Stimulated activated CD4-positive, alpha-beta T cell treated with anti-CD3 and anti-CD28 coated beads, Interleukin-12 subunit alpha, Interleukin-12 subunit beta, amount 100 ng/mL, for 4 hours (primary cell): ENCODE data around the gene ZNF280C.
A peak's percentile ranks its signal among the peaks of the same experiment; 100 is the strongest.
"Not testable (repeated sequence)": the region's sequence is repeated elsewhere in the genome, so short reads cannot be mapped to it uniquely, and the experiment has no call there.

Source experiments
- DNase-seq: peaks from one replicate; pipeline ENCODE4 v3.0.0-alpha.2; 2020

ZNF280C gene, protein sequence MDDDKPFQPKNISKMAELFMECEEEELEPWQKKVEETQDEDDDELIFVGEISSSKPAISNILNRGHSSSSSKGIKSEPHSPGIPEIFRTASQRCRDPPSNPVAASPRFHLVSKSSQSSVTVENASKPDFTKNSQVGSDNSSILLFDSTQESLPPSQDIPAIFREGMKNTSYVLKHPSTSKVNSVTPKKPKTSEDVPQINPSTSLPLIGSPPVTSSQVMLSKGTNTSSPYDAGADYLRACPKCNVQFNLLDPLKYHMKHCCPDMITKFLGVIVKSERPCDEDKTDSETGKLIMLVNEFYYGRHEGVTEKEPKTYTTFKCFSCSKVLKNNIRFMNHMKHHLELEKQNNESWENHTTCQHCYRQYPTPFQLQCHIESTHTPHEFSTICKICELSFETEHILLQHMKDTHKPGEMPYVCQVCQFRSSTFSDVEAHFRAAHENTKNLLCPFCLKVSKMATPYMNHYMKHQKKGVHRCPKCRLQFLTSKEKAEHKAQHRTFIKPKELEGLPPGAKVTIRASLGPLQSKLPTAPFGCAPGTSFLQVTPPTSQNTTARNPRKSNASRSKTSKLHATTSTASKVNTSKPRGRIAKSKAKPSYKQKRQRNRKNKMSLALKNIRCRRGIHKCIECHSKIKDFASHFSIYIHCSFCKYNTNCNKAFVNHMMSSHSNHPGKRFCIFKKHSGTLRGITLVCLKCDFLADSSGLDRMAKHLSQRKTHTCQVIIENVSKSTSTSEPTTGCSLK

DNA sequence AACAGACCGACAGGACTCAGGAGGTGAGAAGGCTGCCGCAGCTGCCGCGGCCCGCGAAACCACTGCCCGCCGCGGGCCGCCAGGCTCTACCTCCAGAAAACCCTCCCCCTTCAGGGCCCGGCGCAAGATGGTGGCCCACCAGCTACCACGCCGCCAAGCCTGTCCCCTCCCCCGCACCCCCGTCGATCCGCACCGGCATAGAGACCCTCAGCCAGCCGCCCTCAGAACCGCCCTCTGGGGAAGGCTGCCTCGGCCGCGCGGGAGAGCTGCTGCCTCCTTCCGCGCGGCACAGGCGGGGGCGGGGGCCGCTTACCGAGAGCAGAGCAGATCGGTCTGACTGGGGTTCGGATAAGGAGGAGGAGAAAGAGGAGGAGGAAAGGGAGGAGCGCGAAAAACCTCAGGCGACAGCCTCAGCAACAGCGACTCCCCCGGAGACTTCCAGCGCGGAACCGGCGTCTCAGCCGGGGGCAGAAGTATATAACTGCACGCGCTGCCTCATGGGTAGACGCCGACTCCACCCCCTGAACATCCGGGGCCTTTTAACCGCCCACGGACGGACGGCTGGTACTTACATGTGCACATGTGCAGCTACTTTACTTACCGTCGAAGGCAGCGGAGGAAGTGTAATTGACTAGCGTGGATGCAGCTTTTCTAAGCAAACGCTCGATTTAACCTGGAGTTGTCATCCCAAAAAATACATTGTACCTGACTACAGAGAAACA lies at the start of gene ZNF280C:
TSS of gene ZNF280C (minus strand) at position 451 of the 722 bp plus-strand sequence. CDS start 8,450 bp downstream, outside the sequence.
- DNase-seq: peak; percentile 85

DNA sequence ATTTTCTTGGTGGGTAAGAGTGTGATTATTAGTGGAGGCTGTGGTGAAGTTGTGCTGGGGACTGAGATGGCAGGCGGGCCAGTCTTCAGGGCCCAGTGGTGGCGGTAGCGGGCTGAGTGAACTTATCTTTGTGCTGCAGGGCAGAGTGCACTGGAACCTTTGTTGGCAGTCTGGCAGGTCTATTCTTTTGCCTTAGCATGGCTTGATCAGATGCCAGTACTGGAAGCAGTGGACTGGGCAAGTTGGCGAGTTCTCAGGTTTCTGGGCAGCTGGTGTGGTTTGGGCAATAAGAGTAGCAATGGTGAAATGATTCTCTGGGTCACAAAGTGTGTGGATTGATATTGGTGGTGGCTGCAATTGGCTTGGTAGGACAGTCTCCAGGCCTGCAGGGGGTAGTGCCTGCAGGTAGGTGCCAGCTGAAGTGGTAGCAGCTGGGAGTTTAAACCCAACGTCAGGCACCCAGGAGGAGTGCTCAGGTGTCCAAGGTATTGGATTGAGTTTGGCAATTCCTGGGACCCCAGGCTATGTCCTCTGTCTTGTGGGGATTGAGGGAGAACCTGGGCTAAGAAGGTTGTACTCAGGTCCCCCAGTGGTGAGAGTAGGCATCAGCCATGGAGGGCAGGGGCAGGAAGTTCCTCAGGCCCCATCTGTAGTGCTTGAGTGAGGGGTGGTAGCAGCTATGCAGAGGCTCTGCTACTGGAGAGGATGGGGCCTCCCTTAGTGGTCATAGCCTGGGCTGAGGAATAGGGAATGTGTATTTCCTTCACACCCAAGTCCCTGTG lies 36.1 kb upstream of the ZNF280C start:
- no peak for DNase-seq

DNA sequence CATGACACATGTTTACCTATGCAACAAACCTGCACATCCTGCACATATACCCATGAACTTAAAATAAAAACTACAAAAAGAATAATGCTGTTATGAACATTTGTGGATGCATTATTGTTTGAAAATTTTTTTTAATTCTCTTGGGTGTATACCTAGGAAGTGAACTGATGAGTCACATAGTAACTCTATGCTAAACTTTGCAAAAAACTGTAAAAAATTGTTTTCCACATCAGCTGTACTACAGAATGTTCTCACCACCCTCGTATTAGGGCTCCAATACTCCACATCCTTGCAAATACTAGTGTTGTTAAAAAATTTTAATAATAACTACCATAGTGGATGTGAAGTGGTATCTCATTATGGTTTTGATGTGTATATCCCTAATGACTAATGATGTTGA lies 33.3 kb upstream of the ZNF280C start:
- no peak for DNase-seq

DNA sequence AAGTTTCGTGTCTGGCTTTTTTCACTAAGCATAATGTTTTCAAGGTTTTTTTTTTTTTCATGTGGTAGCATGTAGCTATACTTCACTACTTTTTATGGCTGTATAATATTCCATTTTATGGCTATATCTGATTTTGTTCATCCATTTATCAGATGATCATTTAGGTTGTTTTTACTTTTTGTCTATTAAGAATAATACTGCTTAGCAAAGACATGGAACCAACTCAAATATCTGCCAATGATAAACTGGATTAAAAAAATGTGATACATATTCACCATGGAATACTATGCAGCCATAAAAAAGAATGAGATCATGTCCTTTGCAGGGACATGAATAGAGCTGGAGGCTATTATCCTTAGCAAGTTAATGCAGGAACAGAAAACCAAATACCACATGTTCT lies 32.7 kb upstream of the ZNF280C start:
- DNase-seq: no peak

DNA sequence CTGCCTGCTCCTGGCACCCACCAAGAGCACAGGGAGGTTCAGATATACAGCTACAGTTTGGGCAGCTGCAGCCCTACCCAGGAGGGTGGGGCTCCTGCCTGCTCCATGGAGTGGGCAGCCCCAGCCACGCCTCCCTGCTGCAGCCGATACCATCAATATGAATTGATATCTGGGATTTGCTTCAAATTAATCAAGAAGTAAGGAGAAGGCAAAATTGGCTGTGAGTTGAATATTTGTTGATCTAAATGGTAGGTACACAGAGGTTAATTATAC lies 31.2 kb upstream of the ZNF280C start:
- DNase-seq: no peak

DNA sequence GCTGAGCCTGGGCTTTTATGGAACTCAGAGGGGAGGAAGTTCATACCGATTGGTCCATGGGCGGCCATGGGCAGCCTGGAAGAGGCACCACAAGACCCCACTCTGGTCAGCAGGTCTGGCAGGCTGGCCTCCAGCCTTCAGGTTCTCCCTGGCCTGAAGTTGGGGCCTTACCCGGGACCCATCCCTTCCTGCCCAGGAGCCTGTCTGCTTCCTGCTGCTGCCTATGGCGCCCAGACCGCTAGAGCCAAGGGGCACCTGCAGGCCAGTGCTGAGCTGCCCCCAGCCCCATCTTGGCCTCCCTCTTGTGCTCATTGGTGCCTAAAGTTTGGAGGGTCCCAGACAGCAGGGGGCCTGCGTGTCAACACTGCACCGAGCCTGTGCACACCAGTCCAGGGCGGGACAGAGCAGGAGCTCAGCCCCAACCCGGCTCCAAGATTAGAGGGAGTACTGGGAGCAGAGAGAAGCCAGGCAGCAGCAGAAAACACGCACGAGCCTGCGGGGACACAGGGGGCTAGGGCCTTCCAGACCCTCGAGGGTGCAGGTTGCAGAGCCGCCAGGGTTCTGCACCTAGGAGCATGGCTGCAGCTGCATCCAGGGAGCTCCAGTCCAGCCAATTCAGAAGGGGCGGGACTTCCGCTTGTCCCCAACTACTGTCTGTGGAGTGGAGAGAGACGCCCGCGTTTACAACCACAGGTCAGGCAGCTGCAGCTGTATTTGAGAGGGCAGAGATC lies 30.7 kb upstream of the ZNF280C start:
- DNase-seq: no peak

DNA sequence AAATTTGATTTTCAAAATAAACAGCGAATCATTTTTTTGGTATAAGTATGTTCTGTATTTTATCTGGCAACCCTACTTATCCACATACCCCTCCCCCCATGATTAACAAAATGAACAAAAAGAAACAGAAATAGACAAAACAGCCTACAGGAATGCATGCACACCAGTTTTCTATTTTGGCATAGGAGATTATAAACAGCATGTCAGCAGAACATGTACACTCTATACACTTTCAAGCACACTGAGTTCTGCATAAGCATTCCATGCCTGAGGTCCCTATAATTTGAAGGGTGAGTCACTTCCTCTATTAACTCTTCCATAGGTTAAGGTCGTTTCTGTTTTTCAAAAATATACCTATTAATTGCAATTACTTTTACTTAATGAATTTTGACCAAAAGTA lies 28.0 kb upstream of the ZNF280C start:
- no peak for DNase-seq

DNA sequence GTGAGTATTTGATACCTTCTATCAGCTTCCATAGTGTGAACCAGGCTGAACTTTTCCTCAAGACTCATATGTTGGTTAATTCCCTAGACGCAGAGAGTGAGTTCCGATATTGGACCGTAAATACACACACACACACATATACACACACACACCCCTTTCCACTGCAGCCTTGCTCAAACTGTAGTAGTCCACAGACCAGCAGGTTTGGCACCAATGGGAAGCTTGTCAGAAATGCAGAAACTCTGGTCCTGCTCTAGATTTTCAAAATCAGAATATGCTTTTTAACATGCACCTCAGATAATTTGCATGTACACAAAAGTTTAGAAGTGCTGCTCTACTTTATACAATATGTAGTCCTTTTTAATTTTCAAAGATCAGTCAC lies 27.6 kb upstream of the ZNF280C start:
- DNase-seq: no peak

DNA sequence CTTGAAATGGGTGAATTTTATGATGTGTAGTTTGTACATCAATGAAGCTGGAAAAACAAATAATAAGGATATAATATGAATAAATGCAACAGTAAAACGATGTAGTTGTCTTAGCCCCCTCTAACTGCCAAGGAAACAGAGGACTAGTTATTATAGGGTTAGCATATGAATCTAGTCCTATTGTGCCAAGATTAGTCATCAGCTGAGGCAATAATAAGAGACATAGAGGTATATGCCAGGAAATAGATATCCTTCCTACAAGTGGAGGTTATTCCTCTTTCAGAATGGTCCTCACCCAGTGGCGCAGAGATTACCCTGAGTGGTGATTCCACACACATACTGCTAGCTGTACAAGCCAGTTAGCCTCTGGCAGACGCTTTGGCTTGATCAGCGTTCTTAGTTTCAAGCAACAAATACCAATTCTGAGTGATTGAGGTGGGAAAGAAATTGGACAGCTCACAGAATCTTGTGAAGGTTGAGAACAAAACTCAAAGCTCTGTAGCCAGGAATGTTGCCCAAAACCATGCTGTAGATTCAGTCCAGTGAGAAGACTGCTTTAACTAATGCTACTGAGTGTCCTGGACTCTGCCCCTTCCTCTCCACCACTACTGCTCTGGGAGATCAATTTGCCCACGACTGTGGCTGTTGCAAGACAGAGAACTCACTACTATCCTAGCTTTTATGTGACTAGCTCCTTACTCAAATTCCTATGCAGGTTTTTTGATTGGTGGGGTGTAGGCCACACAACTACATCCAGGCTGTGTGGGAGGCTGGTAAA lies 27.0 kb upstream of the ZNF280C start:
- no peak for DNase-seq

DNA sequence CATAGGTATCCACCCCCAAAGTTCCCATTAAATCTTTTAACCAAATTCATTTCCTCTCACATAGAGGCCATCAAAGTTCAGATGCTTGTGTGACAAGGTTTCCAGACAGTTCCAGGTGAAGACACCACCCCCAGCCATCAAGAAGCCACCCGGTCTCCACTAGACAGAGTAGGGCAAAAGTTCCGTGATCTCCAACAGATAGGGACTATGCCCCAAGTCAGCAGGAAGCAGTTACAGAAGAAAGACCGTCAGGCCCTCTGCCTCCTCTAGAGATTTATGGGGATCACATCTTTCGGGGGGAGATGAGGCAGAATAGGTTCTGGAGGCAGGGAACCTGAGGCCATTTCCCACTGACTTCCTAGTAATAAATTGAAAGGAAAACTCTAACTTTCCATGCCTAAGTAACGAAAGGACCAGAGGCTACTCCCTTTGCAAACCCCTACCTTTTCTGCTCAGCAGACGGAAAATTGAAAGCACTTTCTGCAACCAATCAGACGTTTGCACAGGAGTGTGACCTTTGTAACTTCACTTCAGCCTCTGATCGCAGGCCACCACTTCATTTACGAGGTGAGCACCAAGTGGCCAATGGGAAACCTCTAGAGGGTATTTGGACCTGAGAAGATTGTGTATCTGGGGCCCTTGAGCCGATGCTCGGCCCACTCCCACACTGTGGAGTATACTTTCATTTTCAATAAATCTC lies 18.5 kb upstream of the ZNF280C start:
- no peak for DNase-seq

DNA sequence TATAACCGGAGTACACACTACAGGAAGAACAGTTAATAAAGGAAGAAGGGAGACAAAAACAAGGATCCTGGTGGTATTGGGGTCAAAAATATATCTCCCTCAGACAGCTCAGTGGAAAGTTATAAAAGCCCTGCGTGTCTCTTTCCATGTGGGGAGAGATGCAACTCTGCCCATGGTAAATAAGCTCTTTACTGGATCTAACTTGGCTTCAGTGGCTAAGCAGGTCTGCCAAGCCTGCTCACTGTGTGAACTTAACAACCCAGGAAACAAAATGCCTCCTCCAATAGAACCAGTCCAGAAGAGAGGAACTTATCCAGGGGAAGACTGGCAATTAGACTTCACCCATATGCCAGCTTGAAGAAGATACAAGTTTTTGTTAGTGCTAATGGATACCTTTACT lies 17.0 kb upstream of the ZNF280C start:
- no peak for DNase-seq

DNA sequence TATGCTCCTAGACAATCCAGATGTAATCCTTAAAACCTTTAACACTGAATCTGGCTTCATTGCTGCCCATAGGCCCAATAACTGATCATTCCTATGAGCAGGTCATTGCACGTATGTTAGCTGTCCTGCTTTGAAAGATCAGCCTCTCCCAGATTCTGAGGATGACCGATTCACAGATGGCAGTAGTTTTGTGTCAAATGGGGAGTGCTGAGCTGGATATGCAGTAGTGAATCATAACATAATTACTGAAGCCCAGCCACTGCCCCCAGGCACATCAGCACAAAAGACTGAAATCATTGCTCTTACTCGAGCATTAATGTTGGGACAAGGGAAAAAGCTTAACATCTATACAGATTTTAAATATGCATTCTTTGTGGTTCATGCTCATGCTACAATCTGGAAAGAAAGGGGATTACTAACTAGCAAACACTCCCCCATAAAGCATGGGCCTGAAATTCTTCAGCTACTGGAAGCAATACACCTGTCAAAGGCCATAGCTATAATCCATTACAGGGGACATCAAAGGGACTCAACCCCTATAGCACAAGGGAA lies 16.4 kb upstream of the ZNF280C start:
- no peak for DNase-seq

DNA sequence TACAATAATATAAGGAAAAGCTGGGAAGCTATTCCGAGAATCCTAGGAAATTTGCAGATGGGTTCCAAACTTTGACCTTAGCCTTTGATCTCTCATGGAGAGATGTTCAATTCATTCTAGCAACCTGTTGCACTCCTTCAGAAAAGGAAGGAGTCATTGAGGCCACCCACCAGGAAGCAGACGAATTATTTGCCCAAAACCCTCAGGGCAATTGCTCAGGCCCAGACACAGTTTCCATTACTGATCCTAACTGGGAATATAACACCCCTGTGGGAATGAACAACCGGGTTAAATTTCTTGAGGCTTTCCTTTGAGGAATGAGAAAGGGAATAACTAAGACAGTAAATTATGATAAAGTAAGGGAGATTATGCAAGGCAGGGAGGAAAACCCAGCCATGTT lies 13.5 kb upstream of the ZNF280C start:
- DNase-seq: no peak

DNA sequence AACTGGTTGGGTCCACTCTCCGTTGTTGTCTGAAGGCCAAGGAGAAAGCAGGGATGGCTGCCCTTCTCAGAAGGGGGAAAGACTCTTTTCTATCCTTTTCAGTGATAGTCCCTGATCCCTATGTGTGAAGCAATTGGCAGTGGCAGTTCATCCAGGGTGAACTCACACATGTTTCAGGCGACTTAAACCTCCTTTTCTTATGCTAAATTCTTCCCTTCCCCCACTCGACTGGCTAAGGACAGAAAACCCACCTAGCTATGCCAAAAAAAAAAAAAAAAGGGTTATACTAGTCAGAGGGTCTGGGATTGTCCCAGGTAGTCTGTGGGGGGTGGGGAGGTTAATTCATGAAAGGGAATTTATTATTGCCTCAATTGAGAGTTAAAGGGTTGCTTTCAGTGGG lies 12.2 kb upstream of the ZNF280C start:
- no peak for DNase-seq

DNA sequence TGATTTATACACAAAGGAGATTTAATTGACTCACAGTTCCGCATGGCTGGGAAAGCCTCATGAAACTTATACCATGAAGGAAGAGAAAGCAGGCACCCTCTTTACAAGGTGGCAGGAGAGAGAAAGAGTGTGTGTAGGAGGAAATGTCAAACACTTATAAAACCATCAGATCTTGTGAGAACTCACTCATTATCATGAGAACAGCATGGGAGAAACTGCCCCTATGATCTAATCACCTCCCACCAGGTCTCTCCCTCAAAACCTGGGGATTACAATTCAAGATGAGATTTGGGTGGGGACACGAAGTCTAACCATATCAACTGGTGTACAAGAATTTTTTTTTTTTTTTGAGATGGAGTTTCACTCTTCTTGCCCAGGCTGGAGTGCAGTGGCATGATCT lies 3.6 kb upstream of the ZNF280C start:
- DNase-seq: not testable (repeated sequence)

DNA sequence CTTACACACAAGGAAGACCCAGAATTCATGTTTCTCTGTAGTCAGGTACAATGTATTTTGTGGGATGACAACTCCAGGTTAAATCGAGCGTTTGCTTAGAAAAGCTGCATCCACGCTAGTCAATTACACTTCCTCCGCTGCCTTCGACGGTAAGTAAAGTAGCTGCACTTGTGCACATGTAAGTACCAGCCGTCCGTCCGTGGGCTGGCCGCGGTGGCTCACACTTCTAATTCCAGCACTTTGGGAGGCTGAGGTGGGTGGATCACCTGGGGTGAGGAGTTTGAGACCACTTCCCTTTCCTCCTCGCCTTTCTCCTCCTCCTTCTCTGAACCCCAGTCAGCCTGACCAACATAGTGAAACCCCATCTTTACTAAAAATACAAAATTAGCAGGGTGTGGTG lies 692 bp upstream of the ZNF280C start:
- not testable (repeated sequence) for DNase-seq

DNA sequence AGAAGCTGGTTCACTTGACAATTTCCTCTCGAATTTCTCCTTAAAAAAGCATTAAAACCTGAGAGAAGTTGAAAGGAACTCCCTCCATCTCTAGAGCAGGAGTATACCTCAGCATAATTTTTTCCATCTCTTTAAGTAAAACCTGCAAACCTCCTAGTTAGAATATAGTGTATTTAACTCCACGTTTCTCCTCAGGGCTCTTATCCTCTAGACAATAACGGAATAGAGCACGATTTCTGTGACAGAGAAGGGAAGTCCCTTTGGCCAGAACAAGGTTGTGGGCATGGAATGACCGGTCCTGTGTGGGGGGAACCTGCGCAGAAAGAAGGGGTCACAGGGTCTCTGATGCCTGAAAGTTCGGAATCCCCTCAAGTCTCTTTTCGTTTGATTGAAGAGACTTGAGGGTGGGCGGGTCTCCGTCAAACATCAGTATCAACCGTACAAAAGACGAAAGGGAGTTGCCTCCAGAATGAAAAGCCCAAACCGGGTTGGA lies 697 bp downstream of the ZNF280C start:
- peak; percentile 1 for DNase-seq

DNA sequence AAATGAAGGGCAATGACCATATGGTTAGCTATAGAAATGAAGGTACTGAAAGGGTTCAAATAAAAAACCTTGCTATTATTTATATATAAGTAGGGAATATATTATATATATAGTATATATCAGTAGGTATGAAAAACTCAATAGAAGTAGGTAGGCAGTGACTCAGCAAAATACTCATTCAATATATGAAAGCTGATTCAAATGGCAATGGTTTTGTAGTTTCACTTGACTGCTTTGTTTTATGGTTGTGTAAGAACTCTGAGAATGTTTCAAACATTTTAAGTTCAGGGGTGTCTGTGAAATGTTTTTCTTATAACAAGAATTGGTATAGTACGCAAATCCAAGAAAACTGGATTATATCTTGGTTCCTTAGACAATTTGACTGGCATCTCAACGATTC lies 4.1 kb downstream of the ZNF280C start:
- DNase-seq: no peak

DNA sequence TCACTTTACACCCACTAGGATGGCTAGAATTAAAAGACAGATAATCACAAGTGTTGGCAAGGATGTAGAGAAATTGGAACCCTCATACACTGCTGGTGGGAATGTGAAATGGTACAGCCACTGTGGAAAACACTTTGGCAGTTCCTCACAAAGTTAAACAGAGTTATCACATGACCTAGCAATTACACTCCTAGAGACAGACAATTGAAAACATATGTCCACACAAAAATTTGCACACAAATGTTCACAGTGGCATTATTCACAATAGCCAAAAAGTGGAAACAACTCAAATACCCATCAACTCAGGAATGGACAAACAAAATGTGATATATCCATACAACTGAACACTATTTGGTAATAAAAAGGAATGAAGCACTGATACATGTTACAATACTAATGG lies 5.7 kb downstream of the ZNF280C start:
- DNase-seq: no peak

DNA sequence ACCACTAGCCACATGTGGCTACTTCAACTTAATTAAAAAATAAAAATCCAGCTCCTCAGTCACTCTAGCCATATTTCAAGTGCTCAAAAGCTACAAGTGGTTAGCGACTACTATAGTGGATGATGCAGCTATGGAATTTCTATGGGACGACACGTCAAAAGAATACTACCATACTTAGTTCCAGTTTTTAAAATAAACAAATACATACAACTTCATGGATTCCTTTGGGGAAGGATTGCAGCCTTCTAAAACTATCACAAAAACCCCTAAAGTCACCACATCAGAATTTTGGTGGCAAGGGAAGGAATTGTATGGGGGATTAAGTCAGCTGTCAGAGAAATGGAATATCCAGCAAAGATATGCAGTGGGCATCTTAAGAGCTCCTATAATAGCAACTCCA lies 6.5 kb downstream of the ZNF280C start:
- no peak for DNase-seq
